Thoracic aorta (tissue), 2 donors: ENCODE measurements around the gene SDK1. TPM values are rescaled to one million over a fixed set of nuclear protein-coding genes. Genes with fewer than 3 reads are reported as not detected.

Source experiments
- ATAC-seq: fragments of 150-250 bp; one replicate; pipeline ENCODE4 v1.8.0; 2017; ENCODE audit warnings: low read depth; ENCODE audit not compliant: insufficient number of reproducible peaks, low FRiP score
- DNase-seq: peaks from one replicate; pipeline ENCODE4 v3.0.0-alpha.2; 2020; ENCODE audit warnings: low spot score
- H3K27ac ChIP-seq, 2 donors: fragments of 200-600 bp; sonication (generic); 1 replicate in 1 of 2; 2 replicates in 1 of 2; pipeline ENCODE4 v1.5.1; 2016; ENCODE audit warnings: mild to moderate bottlenecking in 2 of 2, moderate library complexity in 2 of 2
- H3K27me3 ChIP-seq: fragments of 200-600 bp; sonication (generic); replicated peaks from 2 replicates; pipeline ENCODE4 v1.6.0; 2016; ENCODE audit warnings: mild to moderate bottlenecking; ENCODE audit not compliant: insufficient read depth
- H3K36me3 ChIP-seq: fragments of 200-600 bp; sonication (generic); one replicate; pipeline ENCODE4 v1.5.1; 2016
- H3K4me1 ChIP-seq, 2 donors: fragments of 200-600 bp; sonication (generic); 1 replicate in 1 of 2; 2 replicates in 1 of 2; pipeline versions ENCODE4 v1.5.1 to v1.6.0; 2016; ENCODE audit warnings: low read depth in 2 of 2, mild to moderate bottlenecking in 1 of 2; ENCODE audit not compliant: control insufficient read depth in 1 of 2
- H3K4me3 ChIP-seq: fragments of 200-600 bp; sonication (generic); 2 replicates; pipeline ENCODE4 v1.5.1; 2016; ENCODE audit warnings: mild to moderate bottlenecking
- H3K9me3 ChIP-seq: fragments of 200-600 bp; sonication (generic); 2 replicates; pipeline ENCODE4 v1.5.1; 2016
- CTCF ChIP-seq: fragments of 200-600 bp; sonication (generic); IDR thresholded peaks from one replicate; pipeline ENCODE4 v1.5.1; 2019; ENCODE audit warnings: antibody characterized with exemption
- total RNA-seq, 2 donors: library from RNA; depleted of rRNA; stranded (reverse); fragments of >200 nt; gene quantifications; one replicate each; pipeline versions ENCODE4 v1.1.0 to v1.2.3, GENCODE V29; 2016

The SDK1 gene
- total RNA-seq, 2 donors from 2014 or later: 27.5 to 29.2 TPM

- no peaks in the 10 kb centered on the region for H3K9me3 ChIP-seq
- H3K36me3 ChIP-seq: no peaks in the 10 kb centered on the region
- no peaks in the 10 kb centered on the region for H3K4me1 ChIP-seq
- no peak for TF ChIP-seq CTCF
- no peaks in the 10 kb centered on the region for H3K27me3 ChIP-seq
- no peak overlapping the region for H3K4me3 ChIP-seq
- ATAC-seq: no peak
- DNase-seq: no peak
- no peak overlapping the region for H3K27ac ChIP-seq
These were observed 467.1 kb downstream of the SDK1 start for GRCh38 chr7:3767917-3768777.

- Histone ChIP-seq H3K36me3 (no peaks in the 10 kb centered on the region), H3K27me3 (no peaks in the 10 kb centered on the region), H3K27ac (no peak overlapping the region), H3K9me3 (no peaks in the 10 kb centered on the region), H3K4me1 (no peaks in the 10 kb centered on the region), H3K4me3 (no peak overlapping the region)
- no peak for ATAC-seq
- no peak for DNase-seq
- TF ChIP-seq CTCF: no peak
These were observed 470.9 kb downstream of the SDK1 start for GRCh38 chr7:3771906-3772305.

- Histone ChIP-seq H3K36me3 (no peaks in the 10 kb centered on the region), H3K9me3 (peaks cover 14% of the 10 kb centered on the region), H3K4me1 (no peaks in the 10 kb centered on the region), H3K4me3 (no peak overlapping the region), H3K27me3 (no peaks in the 10 kb centered on the region), H3K27ac (no peak overlapping the region)
- DNase-seq: no peak
- no peak for ATAC-seq
- TF ChIP-seq CTCF: no peak
These were observed 477.3 kb downstream of the SDK1 start for GRCh38 chr7:3778345-3778744.

- H3K27me3 ChIP-seq: no peaks in the 10 kb centered on the region
- no peak overlapping the region for H3K4me3 ChIP-seq
- no peaks in the 10 kb centered on the region for H3K36me3 ChIP-seq
- no peak for TF ChIP-seq CTCF
- ATAC-seq (no peak), DNase-seq (no peak)
- peaks cover 14% of the 10 kb centered on the region for H3K9me3 ChIP-seq
- no peak overlapping the region for H3K27ac ChIP-seq
- no peaks in the 10 kb centered on the region for H3K4me1 ChIP-seq
These were observed 479.0 kb downstream of the SDK1 start for GRCh38 chr7:3780016-3780415.

- Histone ChIP-seq H3K4me3 (no peak overlapping the region), H3K4me1 (no peaks in the 10 kb centered on the region), H3K27me3 (no peaks in the 10 kb centered on the region), H3K27ac (no peak overlapping the region), H3K36me3 (no peaks in the 10 kb centered on the region), H3K9me3 (peaks cover 14% of the 10 kb centered on the region)
- DNase-seq (no peak), ATAC-seq (no peak)
- no peak for TF ChIP-seq CTCF
These were observed 479.5 kb downstream of the SDK1 start for GRCh38 chr7:3780525-3780924.
